H1 (cell line): ENCODE results near the gene TLL2. TPM values are rescaled to one million over a fixed set of nuclear protein-coding genes. Genes with fewer than 3 reads are reported as not detected.

Source experiments
- CTCF ChIA-PET: fragments of 300-600 bp; sonication (Branson Sonifier 250); formaldehyde crosslinking; loops from one replicate; lab custom pipeline; 2021; ENCODE audit not compliant: partially characterized antibody; lab: Charles Lee
- POLR2A ChIA-PET: fragments of 300-600 bp; sonication (Branson Sonifier 250); formaldehyde crosslinking; loops from one replicate; lab custom pipeline; 2021; ENCODE audit warnings: inconsistent platforms; ENCODE audit not compliant: partially characterized antibody; lab: Charles Lee
- DNase-seq, 2 experiments: peaks; one replicate each; pipeline versions ENCODE4 v3.0.0 to v3.0.0-alpha.2; 2010 to 2022; ENCODE audit warnings: low spot score in 2 of 2, low read depth in 1 of 2, mixed read lengths in 1 of 2
- FAIRE-seq: peaks from 2 replicates; lab custom pipeline; 2011; peaks lifted over from hg19 to GRCh38; lab: Jason Lieb, UNC
- H2AFZ ChIP-seq: 2 replicates; pipeline ENCODE4 v1.8.1; 2012; ENCODE audit warnings: low read length, inconsistent platforms
- H2AK5ac ChIP-seq: 2 replicates; pipeline ENCODE4 v1.6.1; 2013; ENCODE audit warnings: low read depth, low read length
- H2BK120ac ChIP-seq: replicated peaks from 2 replicates; pipeline ENCODE3; 2013; ENCODE audit warnings: low read depth, low read length, inconsistent platforms
- H2BK12ac ChIP-seq: 2 replicates; pipeline ENCODE4 v1.6.1; 2013; ENCODE audit warnings: low read depth, low read length
- H2BK15ac ChIP-seq: 2 replicates; pipeline ENCODE4 v1.6.1; 2013; ENCODE audit warnings: low read length
- H2BK20ac ChIP-seq: 2 replicates; pipeline ENCODE4 v1.6.1; 2013; ENCODE audit warnings: low read length
- H2BK5ac ChIP-seq: 2 replicates; pipeline ENCODE4 v1.6.1; 2013; ENCODE audit warnings: low read depth, low read length
- H3K14ac ChIP-seq: 2 replicates; pipeline ENCODE4 v1.6.1; 2013; ENCODE audit warnings: inconsistent platforms; ENCODE audit not compliant: insufficient read length
- H3K18ac ChIP-seq: 2 replicates; pipeline ENCODE4 v1.6.1; 2013; ENCODE audit warnings: low read length; ENCODE audit errors: extremely low read depth
- H3K23ac ChIP-seq: 2 replicates; pipeline ENCODE4 v1.6.1; 2013; ENCODE audit warnings: inconsistent platforms; ENCODE audit not compliant: insufficient read length
- H3K23me2 ChIP-seq: 2 replicates; pipeline ENCODE4 v1.6.1; 2013; ENCODE audit warnings: low read depth, low read length
- H3K27ac ChIP-seq: 2 replicates; pipeline ENCODE4 v1.6.1; 2011; ENCODE audit warnings: low read depth, low read length, inconsistent platforms
- H3K27me3 ChIP-seq, 4 experiments: replicated peaks in 1 of 4; 1 replicate in 1 of 4; 2 replicates in 3 of 4; pipeline versions ENCODE4 v1.6.1 to v1.8.1; 2011 to 2013; ENCODE audit warnings: low read length in 3 of 4, mild to moderate bottlenecking in 3 of 4, inconsistent platforms in 2 of 4, mixed read lengths in 2 of 4, moderate library complexity in 1 of 4; ENCODE audit not compliant: control insufficient read depth in 3 of 4, insufficient read depth in 3 of 4; ENCODE audit errors: extremely low read depth in 1 of 4
- H3K36me3 ChIP-seq, 4 experiments: 2 replicates each; pipeline versions ENCODE4 v1.6.1 to v1.8.1; 2011 to 2013; ENCODE audit warnings: mild to moderate bottlenecking in 4 of 4, low read length in 3 of 4, moderate library complexity in 2 of 4, control low read depth in 1 of 4, inconsistent platforms in 1 of 4; ENCODE audit not compliant: insufficient read depth in 4 of 4, control insufficient read depth in 2 of 4
- H3K4ac ChIP-seq: replicated peaks from 2 replicates; pipeline ENCODE3; 2013; ENCODE audit warnings: low read length, low read depth, mixed read lengths, inconsistent platforms; ENCODE audit not compliant: insufficient read length
- H3K4me1 ChIP-seq, 4 experiments: replicated peaks in 1 of 4; 1 replicate in 1 of 4; 2 replicates in 3 of 4; pipeline versions ENCODE4 v1.6.1 to v1.8.1; 2011 to 2013; ENCODE audit warnings: low read length in 3 of 4, inconsistent platforms in 2 of 4, mixed read lengths in 1 of 4; ENCODE audit not compliant: insufficient read depth in 4 of 4, control insufficient read depth in 3 of 4
- H3K4me2 ChIP-seq, 2 experiments: 2 replicates each; pipeline versions ENCODE4 v1.6.1 to v1.8.1; 2011 to 2013; ENCODE audit warnings: low read depth in 2 of 2, low read length in 2 of 2, control low read depth in 1 of 2, inconsistent platforms in 1 of 2, mild to moderate bottlenecking in 1 of 2; ENCODE audit not compliant: insufficient read depth in 1 of 2
- H3K4me3 ChIP-seq, 4 experiments: fragments of 200-600, 300-600 bp in 1 of 4; sonication (generic), shearing (Covaris generic), sonication (Bioruptor Twin) in 1 of 4; 2 replicates each; pipeline versions ENCODE4 v1.5.1 to v1.8.1; 2011 to 2016; ENCODE audit warnings: low read length in 4 of 4, low read depth in 3 of 4, control low read depth in 2 of 4, inconsistent platforms in 2 of 4, mild to moderate bottlenecking in 2 of 4, mixed read lengths in 1 of 4, moderate library complexity in 1 of 4; ENCODE audit not compliant: insufficient read depth in 2 of 4; ENCODE audit errors: extremely low read depth in 1 of 4
- H3K56ac ChIP-seq: replicated peaks from 2 replicates; pipeline ENCODE3; 2013; ENCODE audit warnings: low read depth, mild to moderate bottlenecking, mixed read lengths, low read length, inconsistent platforms; ENCODE audit not compliant: insufficient read length
- H3K79me1 ChIP-seq: 2 replicates; pipeline ENCODE4 v1.6.1; 2013; ENCODE audit warnings: low read depth, low read length, control low read depth
- H3K79me2 ChIP-seq, 2 experiments: 2 replicates each; pipeline versions ENCODE4 v1.6.1 to v1.8.1; 2012 to 2013; ENCODE audit warnings: low read length in 2 of 2, mild to moderate bottlenecking in 2 of 2, inconsistent platforms in 1 of 2; ENCODE audit not compliant: insufficient read depth in 2 of 2, control insufficient read depth in 1 of 2
- H3K9ac ChIP-seq, 4 experiments: replicated peaks in 1 of 4; 1 replicate in 1 of 4; 2 replicates in 3 of 4; pipeline versions ENCODE4 v1.6.1 to v1.8.1; 2011 to 2013; ENCODE audit warnings: low read depth in 3 of 4, low read length in 3 of 4, control low read depth in 2 of 4, mild to moderate bottlenecking in 2 of 4, moderate library complexity in 2 of 4, inconsistent platforms in 1 of 4; ENCODE audit errors: extremely low read depth in 1 of 4
- H3K9me3 ChIP-seq, 2 experiments: 2 replicates each; pipeline versions ENCODE4 v1.6.1 to v1.8.1; 2012 to 2013; ENCODE audit warnings: mild to moderate bottlenecking in 2 of 2, moderate library complexity in 2 of 2, control low read depth in 1 of 2, inconsistent platforms in 1 of 2, low read depth in 1 of 2, low read length in 1 of 2, mixed read lengths in 1 of 2; ENCODE audit not compliant: insufficient read depth in 2 of 2
- H4K20me1 ChIP-seq, 2 experiments: replicated peaks in 1 of 2; 2 replicates each; pipeline versions ENCODE3 to v1.8.1; 2011 to 2013; ENCODE audit warnings: inconsistent platforms in 2 of 2, low read length in 2 of 2, mild to moderate bottlenecking in 1 of 2; ENCODE audit not compliant: insufficient read depth in 2 of 2, control insufficient read depth in 1 of 2
- H4K5ac ChIP-seq: 2 replicates; pipeline ENCODE4 v1.6.1; 2013; ENCODE audit warnings: low read length, low read depth, mixed read lengths, inconsistent platforms; ENCODE audit not compliant: insufficient read length
- H4K8ac ChIP-seq: 2 replicates; pipeline ENCODE4 v1.8.0; 2013; ENCODE audit warnings: mild to moderate bottlenecking, moderate library complexity, low read length, inconsistent platforms; ENCODE audit not compliant: insufficient read depth; ENCODE audit errors: extremely low read depth
- H4K91ac ChIP-seq: replicated peaks from 2 replicates; pipeline ENCODE3; 2013; ENCODE audit warnings: low read length, mixed read lengths, inconsistent platforms; ENCODE audit not compliant: insufficient read length
- EZH2 ChIP-seq: fragments of 200-600 bp; sonication (generic); IDR thresholded peaks from 2 replicates; pipeline ENCODE4 v1.7.1; 2012; ENCODE audit warnings: low read depth, mild to moderate bottlenecking, moderate library complexity, low read length, inconsistent platforms; ENCODE audit not compliant: severe bottlenecking
- SAP30 ChIP-seq: fragments of 300-600 bp; sonication (generic); IDR thresholded peaks from 2 replicates; pipeline ENCODE4 v1.7.1; 2012; ENCODE audit warnings: low read length, moderate library complexity, mild to moderate bottlenecking, inconsistent platforms; ENCODE audit not compliant: insufficient read depth, insufficient replicate concordance
- WGBS, 2 experiments: shearing (Covaris generic) in 1 of 2; methylation state at CpG; one replicate each; pipeline versions ENCODE4 v1.1.6 to v1.1.7; 2013 to 2015; ENCODE audit warnings: low lambda C conversion rate in 2 of 2, mixed read lengths in 2 of 2, inconsistent platforms in 1 of 2, low coverage in 1 of 2, missing lambda C conversion rate in 1 of 2; ENCODE audit not compliant: insufficient replicate concordance in 2 of 2, insufficient coverage in 1 of 2, insufficient read length in 1 of 2; ENCODE audit errors: extremely low coverage in 1 of 2, missing lambda C conversion rate in 1 of 2; 5-methylcytosine and 5-hydroxymethylcytosine counted together
- polyA plus RNA-seq, 7 experiments: library from polyadenylated mRNA; depleted of rRNA in 3 of 7; stranded (reverse) in 5 of 7; unstranded in 2 of 7; fragments of >200 nt in 5 of 7; fragments of 200-250 nt in 2 of 7; gene quantifications; 1 replicate in 5 of 7; 2 replicates in 1 of 7; 4 replicates in 1 of 7; pipeline versions ENCODE4 v1.2.1 to v1.2.3, GENCODE V29; 2011 to 2013; ENCODE audit warnings: missing spikeins in 2 of 7, mixed read lengths in 2 of 7
- total RNA-seq: library from RNA; stranded (reverse); fragmentation: NEBNext Ultra II Directional; extraction: Animal tissue kit (Norgen Biotek cat#: 25700); gene quantifications from 2 replicates; pipeline ENCODE4 v1.2.1, GENCODE V29; 2021
- TF ChIP-seq, protein P1 (sequence below): IDR thresholded peaks from 2 replicates; pipeline ENCODE4 v1.6.1; 2012; ENCODE audit warnings: inconsistent platforms

The TLL2 gene
- total and polyA plus RNA-seq, 2 of the 8 experiments (the other 6 are each of a cell fraction or from before 2014, with no cell fraction given), result 2.4 to 3.2 TPM

GRCh38 chr10:96380821-96381220, 132.9 kb downstream of the TLL2 start:
- Histone ChIP-seq H3K23ac (no peak overlapping the region), H2AFZ (no peak overlapping the region), H3K18ac (no peak overlapping the region), H3K23me2 (no peaks in the 10 kb centered on the region), H3K36me3 (no peaks in the 10 kb centered on the region), H3K14ac (no peak overlapping the region), H2BK15ac (no peak overlapping the region), H3K56ac (no peak overlapping the region), H2BK12ac (no peak overlapping the region), H4K91ac (no peak overlapping the region), H4K5ac (no peak overlapping the region), H3K4ac (no peak overlapping the region), H4K20me1 (no peaks in the 10 kb centered on the region), H3K79me1 (no peaks in the 10 kb centered on the region), H3K9ac (no peak overlapping the region), H3K4me1 (peaks cover 0 to 5% (median 0%) of the 10 kb centered on the region in 4 experiments; a peak in 2 of 7 replicates), H2AK5ac (no peak overlapping the region), H3K4me2 (no peak overlapping the region), H2BK20ac (no peak overlapping the region), H3K27ac (no peak overlapping the region), H3K27me3 (no peaks in the 10 kb centered on the region), H3K9me3 (no peaks in the 10 kb centered on the region), H3K79me2 (no peaks in the 10 kb centered on the region), H2BK120ac (no peak overlapping the region), H4K8ac (no peak overlapping the region), H2BK5ac (no peak overlapping the region), H3K4me3 (no peak overlapping the region)
- POLR2A ChIA-PET, result interaction anchor here (0.6 kb wide), 1 partner anchor 201 kb away, joined by 5 read pairs; no protein-coding TSS in a partner anchor
- CTCF ChIA-PET, result interaction anchor here (0.8 to 12.6 kb wide), 4 partner anchors 7 to 130 kb away, joined by 3 to 187 read pairs (median 120); partner anchors contain the start of gene TLL2
- WGBS, 2 experiments, result no CpG with 5 or more reads among the region's 7 CpGs
- DNase-seq (no peak), FAIRE-seq (no peak)
- TF ChIP-seq, protein P1, sequence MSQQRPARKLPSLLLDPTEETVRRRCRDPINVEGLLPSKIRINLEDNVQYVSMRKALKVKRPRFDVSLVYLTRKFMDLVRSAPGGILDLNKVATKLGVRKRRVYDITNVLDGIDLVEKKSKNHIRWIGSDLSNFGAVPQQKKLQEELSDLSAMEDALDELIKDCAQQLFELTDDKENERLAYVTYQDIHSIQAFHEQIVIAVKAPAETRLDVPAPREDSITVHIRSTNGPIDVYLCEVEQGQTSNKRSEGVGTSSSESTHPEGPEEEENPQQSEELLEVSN, result no peak
- TF ChIP-seq SAP30 (no peak), EZH2 (no peak)
